Right cardiac atrium (tissue), 5 donors: Measurements from ENCODE around the gene FBXO46. TPM values are rescaled to one million over a fixed set of nuclear protein-coding genes. Genes with fewer than 3 reads are reported as not detected.

ENCODE experiments used
- ATAC-seq, 2 donors: fragments of 200-7000 bp; cut with Tn5 transposase; one replicate each; pipeline versions ENCODE4 v1.8.0 to v1.9.1; 2020; ENCODE audit warnings: moderate library complexity in 2 of 2, mild to moderate bottlenecking in 1 of 2
- DNase-seq, 3 donors: peaks; one replicate each; pipeline ENCODE4 v3.0.0-alpha.2; 2020
- H3K27ac ChIP-seq: one replicate; pipeline ENCODE4 v1.5.1; 2013; ENCODE audit warnings: mild to moderate bottlenecking, low read length, control low read depth, moderate library complexity
- H3K27me3 ChIP-seq: one replicate; pipeline ENCODE4 v1.6.1; 2013; ENCODE audit not compliant: control insufficient read depth, insufficient read depth
- H3K4me1 ChIP-seq: one replicate; pipeline ENCODE4 v1.6.1; 2013; ENCODE audit warnings: low read length; ENCODE audit not compliant: control insufficient read depth, insufficient read depth
- H3K4me3 ChIP-seq: one replicate; pipeline ENCODE4 v1.5.1; 2013; ENCODE audit warnings: low read length, control low read depth
- H3K9me3 ChIP-seq: one replicate; pipeline ENCODE4 v1.6.1; 2013; ENCODE audit warnings: low read length; ENCODE audit not compliant: control insufficient read depth
- WGBS: extraction: QIAGEN DNeasy Blood & Tissue Kit; methylation state at CpG from one replicate; pipeline ENCODE4 v1.1.7; 2013; 5-methylcytosine and 5-hydroxymethylcytosine counted together
- intact Hi-C, 4 donors: fragments of 100-400 bp; cut with DNase I; formaldehyde crosslinking; loops; one replicate each; pipeline versions ENCODE4 v1.11.0 to v1.14.0; 2022 to 2023
- polyA plus RNA-seq: library from polyadenylated mRNA; stranded (reverse); fragments of 200-250 nt; gene quantifications from one replicate; pipeline ENCODE4 v1.2.3, GENCODE V29; 2013
- total RNA-seq, 4 donors: library from RNA; stranded (reverse); fragmentation: NEBNext Ultra II Directional; extraction: Animal tissue kit (Norgen Biotek cat#: 25700); gene quantifications; one replicate each; pipeline ENCODE4 v1.2.1, GENCODE V29; 2021
- donor health status: healthy with polysubstance abuse.
- donor health status: DM: no; HTN: yes; CAD: no.
- donor health status: DM: no; HTN: no; CAD: no.
- donor health status: DM: no; HTN: yes; CAD: no; lungs with severe emphysema.
- donor health status: DM: yes; HTN: yes; CAD: no.

Gene FBXO46
- total and polyA plus RNA-seq, 5 donors: 9.4 to 13.2 (median 12.6) TPM

- DNase-seq: no peak
- intact Hi-C loops: loop anchor here in 1 of 4 donors (10.0 kb wide), 1 partner anchor 47 kb away; the partner anchor contains the start of gene SIX5
- peaks cover 7% of the 10 kb centered on the region for H3K4me1 ChIP-seq
- ATAC-seq: peak in 1 of 2 donors; percentile 0
- H3K9me3 ChIP-seq: no peaks in the 10 kb centered on the region
- peak overlapping the region; percentile 47 for H3K4me3 ChIP-seq
- peak overlapping the region; percentile 88 for H3K27ac ChIP-seq
- H3K27me3 ChIP-seq: no peaks in the 10 kb centered on the region
- 56% methylated on average over 12 of the region's 12 CpGs for WGBS
Measured at GRCh38 chr19:45717983-45718650, 12.6 kb downstream of the FBXO46 start.

- H3K9me3 ChIP-seq: no peaks in the 10 kb centered on the region
- H3K4me3 ChIP-seq: peak overlapping the region; percentile 60
- peak overlapping the region; percentile 88 for H3K27ac ChIP-seq
- under 1% methylated on average over 51 of the region's 51 CpGs for WGBS
- no peaks in the 10 kb centered on the region for H3K27me3 ChIP-seq
- peaks cover 7% of the 10 kb centered on the region for H3K4me1 ChIP-seq
- peak; percentile 99 to 100 (median 99) for DNase-seq
- intact Hi-C loops: loop anchor here in 1 of 4 donors (10.0 kb wide), 1 partner anchor 47 kb away; the partner anchor contains the start of gene SIX5
- peak; percentile 96 to 98 for ATAC-seq
Measured at GRCh38 chr19:45717131-45717982, 13.3 kb downstream of the FBXO46 start.

GRCh38 chr19:45716359-45717130, 14.2 kb downstream of the FBXO46 start:
- H3K4me1 ChIP-seq: peaks cover 7% of the 10 kb centered on the region
- intact Hi-C loops: loop anchor here in 1 of 4 donors (10.0 kb wide), 1 partner anchor 48 kb away; the partner anchor contains the start of gene SIX5
- peak overlapping the region; percentile 50 for H3K27ac ChIP-seq
- no peaks in the 10 kb centered on the region for H3K9me3 ChIP-seq
- no peak for DNase-seq
- peak overlapping the region; percentile 60 for H3K4me3 ChIP-seq
- ATAC-seq: no peak
- H3K27me3 ChIP-seq: no peaks in the 10 kb centered on the region
- WGBS: 2% methylated on average over 24 of the region's 24 CpGs

GRCh38 chr19:45715139-45715538, 15.6 kb downstream of the FBXO46 start:
- no peaks in the 10 kb centered on the region for H3K27me3 ChIP-seq
- no peaks in the 10 kb centered on the region for H3K9me3 ChIP-seq
- intact Hi-C loops: loop anchor here in 1 of 4 donors (10.0 kb wide), 1 partner anchor 50 kb away; the partner anchor contains the start of gene SIX5
- H3K27ac ChIP-seq: no peak overlapping the region
- H3K4me3 ChIP-seq: no peak overlapping the region
- ATAC-seq: no peak
- WGBS: 96% methylated on average over 3 of the region's 3 CpGs
- H3K4me1 ChIP-seq: peaks cover 7% of the 10 kb centered on the region
- DNase-seq: no peak

- H3K9me3 ChIP-seq: no peaks in the 10 kb centered on the region
- intact Hi-C loops: loop anchor here in 1 of 4 donors (10.0 kb wide), 1 partner anchor 52 kb away; the partner anchor contains the start of gene SIX5
- 91% methylated on average over 15 of the region's 15 CpGs for WGBS
- no peak overlapping the region for H3K4me3 ChIP-seq
- no peak overlapping the region for H3K27ac ChIP-seq
- no peak for DNase-seq
- no peak for ATAC-seq
- H3K4me1 ChIP-seq: peaks cover 4% of the 10 kb centered on the region
- H3K27me3 ChIP-seq: no peaks in the 10 kb centered on the region
Measured at GRCh38 chr19:45713141-45713540, 17.6 kb downstream of the FBXO46 start.

GRCh38 chr19:45712699-45713067, 18.0 kb downstream of the FBXO46 start:
- Histone ChIP-seq H3K27me3 (no peaks in the 10 kb centered on the region), H3K4me3 (no peak overlapping the region), H3K4me1 (no peaks in the 10 kb centered on the region), H3K27ac (peak overlapping the region; percentile 14), H3K9me3 (no peaks in the 10 kb centered on the region)
- WGBS: 92% methylated on average over 25 of the region's 25 CpGs
- no peak for ATAC-seq
- DNase-seq: no peak
- intact Hi-C loops: loop anchor here in 1 of 4 donors (10.0 kb wide), 1 partner anchor 52 kb away; the partner anchor contains the start of gene SIX5

GRCh38 chr19:45711851-45712698, 18.6 kb downstream of the FBXO46 start:
- peak overlapping the region; percentile 14 for H3K27ac ChIP-seq
- DNase-seq (peak; percentile 59 to 87 (median 86)), ATAC-seq (peak; percentile 44 to 47)
- 87% methylated on average over 76 of the region's 76 CpGs for WGBS
- H3K4me1 ChIP-seq: no peaks in the 10 kb centered on the region
- no peaks in the 10 kb centered on the region for H3K9me3 ChIP-seq
- no peaks in the 10 kb centered on the region for H3K27me3 ChIP-seq
- intact Hi-C loops: loop anchor here in 1 of 4 donors (10.0 kb wide), 1 partner anchor 53 kb away; the partner anchor contains the start of gene SIX5
- no peak overlapping the region for H3K4me3 ChIP-seq

GRCh38 chr19:45710356-45711130, 20.2 kb downstream of the FBXO46 start:
- intact Hi-C loops: loop anchor here in 1 of 4 donors (10.0 kb wide), 1 partner anchor 54 kb away; the partner anchor contains the start of gene SIX5
- H3K4me3 ChIP-seq: no peak overlapping the region
- no peak for DNase-seq
- no peaks in the 10 kb centered on the region for H3K27me3 ChIP-seq
- no peaks in the 10 kb centered on the region for H3K4me1 ChIP-seq
- 67% methylated on average over 10 of the region's 10 CpGs for WGBS
- no peaks in the 10 kb centered on the region for H3K9me3 ChIP-seq
- no peak overlapping the region for H3K27ac ChIP-seq
- no peak for ATAC-seq

GRCh38 chr19:45705710-45706415, 24.8 kb downstream of the FBXO46 start:
- 94% methylated on average over 12 of the region's 12 CpGs for WGBS
- no peak overlapping the region for H3K27ac ChIP-seq
- ATAC-seq (no peak), DNase-seq (peak in 1 of 3 donors; percentile 9)
- intact Hi-C loops: no loop called here
- H3K9me3 ChIP-seq: no peaks in the 10 kb centered on the region
- H3K27me3 ChIP-seq: no peaks in the 10 kb centered on the region
- no peaks in the 10 kb centered on the region for H3K4me1 ChIP-seq
- H3K4me3 ChIP-seq: no peak overlapping the region
